ENCODE results near the gene PRKCH.
"Not testable (repeated sequence)": the region's sequence is repeated elsewhere in the genome, so short reads cannot be mapped to it uniquely, and the experiment has no call there.

Gene PRKCH

GRCh38 chr14:61463664-61464285 is 142.4 kb downstream of the PRKCH start:
- H3K4me3 Mint-ChIP-seq, result no peak overlapping the region
- peak overlapping the region in 1 of 2 donors; percentile 3 for H3K27ac Mint-ChIP-seq
- peaks cover 5 to 7% of the 10 kb centered on the region in 2 donors for H3K9me3 Mint-ChIP-seq
- ATAC-seq, result no peak
- H3K27me3 Mint-ChIP-seq, result no peaks in the 10 kb centered on the region
- DNase-seq, result no peak
- H3K4me1 Mint-ChIP-seq, result peaks cover 87% of the 10 kb centered on the region

GRCh38 chr14:61464539-61465320 is 143.4 kb downstream of the PRKCH start:
- peaks cover 89% of the 10 kb centered on the region for H3K4me1 Mint-ChIP-seq
- ATAC-seq, H3K27me3 Mint-ChIP-seq, DNase-seq, H3K4me3 Mint-ChIP-seq, H3K9me3 Mint-ChIP-seq: not testable (repeated sequence)
- H3K27ac Mint-ChIP-seq, result peak overlapping the region in 1 of 2 donors; percentile 9

DNA sequence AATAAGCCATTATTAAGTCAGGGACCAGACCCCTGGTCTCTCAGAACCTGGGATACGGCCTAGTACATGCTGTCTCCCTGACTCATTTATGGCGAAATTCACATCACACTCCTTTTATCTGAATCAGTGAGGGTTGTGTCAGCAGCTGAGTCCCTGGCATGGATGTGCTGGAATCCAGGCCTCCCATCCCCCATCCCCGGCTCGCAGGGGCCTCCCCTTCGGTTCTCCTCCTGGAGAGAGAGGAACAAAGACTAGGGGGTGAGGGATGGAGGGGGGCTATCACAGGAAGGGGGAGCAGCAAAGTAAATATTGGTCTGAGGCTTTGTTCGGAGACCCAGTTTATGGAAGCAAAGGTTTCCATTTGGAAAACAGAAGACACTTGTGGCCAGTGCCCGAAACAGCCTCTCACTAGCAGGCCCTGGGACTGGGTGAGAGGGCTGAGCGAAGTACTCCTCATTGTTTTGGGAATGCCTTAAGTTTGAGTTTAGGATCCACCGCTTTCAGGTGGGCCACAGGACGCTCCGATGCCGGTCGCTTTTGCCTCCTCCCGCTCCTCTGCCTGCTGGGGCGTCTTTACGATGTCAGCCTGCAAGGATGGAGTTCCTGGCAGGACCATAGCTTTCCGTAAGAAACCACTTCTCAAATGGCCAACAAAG is 145.0 kb downstream of the PRKCH start:
- Mint-ChIP-seq H3K27ac (peak overlapping the region in 1 of 2 donors; percentile 64), H3K9me3 (no peaks in the 10 kb centered on the region), H3K27me3 (no peaks in the 10 kb centered on the region), H3K4me1 (peaks cover 90% of the 10 kb centered on the region), H3K4me3 (no peak overlapping the region)
- DNase-seq (no peak), ATAC-seq (no peak)

DNA sequence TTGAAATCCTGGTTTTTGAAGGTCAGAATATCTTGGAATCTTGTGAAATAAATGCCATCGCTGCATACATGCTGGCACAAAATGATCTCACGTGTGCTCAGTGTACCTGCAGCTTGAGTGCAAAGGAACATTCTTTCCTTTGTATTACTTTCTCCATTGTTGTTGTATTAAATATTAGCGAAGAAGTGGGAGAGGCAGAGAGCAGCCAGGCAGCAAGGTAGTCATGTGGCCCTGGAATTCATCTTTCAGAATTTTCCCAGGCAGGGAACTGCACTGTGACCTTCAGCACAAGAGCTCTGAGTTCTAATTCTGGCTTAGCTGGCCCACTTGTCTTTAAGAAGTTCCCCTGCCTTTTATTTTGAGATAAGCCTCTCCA is 145.5 kb downstream of the PRKCH start:
- H3K27ac Mint-ChIP-seq, result peak overlapping the region in 1 of 2 donors; percentile 68
- peaks cover 90% of the 10 kb centered on the region for H3K4me1 Mint-ChIP-seq
- H3K9me3 Mint-ChIP-seq, result no peaks in the 10 kb centered on the region
- no peak overlapping the region for H3K4me3 Mint-ChIP-seq
- H3K27me3 Mint-ChIP-seq, result no peaks in the 10 kb centered on the region
- ATAC-seq (no peak), DNase-seq (no peak)

- Mint-ChIP-seq H3K4me3 (no peak overlapping the region), H3K9me3 (no peaks in the 10 kb centered on the region), H3K27me3 (no peaks in the 10 kb centered on the region), H3K27ac (peak overlapping the region; percentile 63 to 68), H3K4me1 (peaks cover 90% of the 10 kb centered on the region)
- ATAC-seq (no peak), DNase-seq (no peak)
Measured at GRCh38 chr14:61467296-61467695, 145.9 kb downstream of the PRKCH start.

GRCh38 chr14:61468063-61468825 is 146.9 kb downstream of the PRKCH start:
- peaks cover 91% of the 10 kb centered on the region for H3K4me1 Mint-ChIP-seq
- no peak for DNase-seq
- ATAC-seq, result no peak
- H3K9me3 Mint-ChIP-seq, result no peaks in the 10 kb centered on the region
- H3K27me3 Mint-ChIP-seq, result no peaks in the 10 kb centered on the region
- no peak overlapping the region for H3K4me3 Mint-ChIP-seq
- peak overlapping the region in 1 of 2 donors; percentile 80 for H3K27ac Mint-ChIP-seq

- Mint-ChIP-seq H3K27me3 (no peaks in the 10 kb centered on the region), H3K27ac (peak overlapping the region; percentile 29 to 52), H3K4me3 (peak overlapping the region in 1 of 2 donors; percentile 47), H3K9me3 (no peaks in the 10 kb centered on the region), H3K4me1 (peaks cover 95% of the 10 kb centered on the region)
- ATAC-seq (no peak), DNase-seq (no peak)
Measured at GRCh38 chr14:61469781-61470180, 148.4 kb downstream of the PRKCH start.

DNA sequence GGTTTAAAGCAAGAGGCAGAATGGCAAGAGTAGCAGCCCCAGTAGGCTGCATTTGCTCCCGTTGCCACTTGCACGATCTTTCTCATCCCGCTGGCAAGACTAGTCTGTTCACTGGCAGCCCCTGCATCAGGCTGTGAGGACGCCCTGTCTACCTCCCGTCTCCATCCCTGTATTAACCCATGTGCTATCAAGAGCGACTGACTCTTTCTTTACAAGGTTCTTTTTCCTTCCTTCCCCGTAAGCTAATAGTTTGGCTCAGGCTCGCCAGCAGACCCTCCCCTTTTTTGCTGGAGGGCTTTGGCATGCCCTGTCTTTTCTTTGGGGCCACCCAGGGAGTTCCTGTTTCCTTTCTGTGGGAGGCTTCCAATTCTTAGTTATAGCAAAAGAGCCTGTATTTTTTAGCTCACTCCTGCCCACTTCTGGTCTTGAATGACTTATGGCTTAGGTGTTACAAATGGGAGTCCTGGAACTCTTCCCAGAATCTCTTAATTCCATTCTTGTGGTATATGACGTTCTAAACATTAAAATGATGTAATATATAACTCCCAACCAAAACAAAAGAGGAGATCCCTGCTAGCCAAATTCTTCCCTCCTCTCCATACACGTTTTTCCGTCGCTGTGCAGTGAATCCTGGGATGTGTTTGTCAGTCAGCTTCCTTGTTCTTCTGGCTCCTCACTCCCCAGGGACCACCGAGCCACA is 149.0 kb downstream of the PRKCH start:
- H3K27me3 Mint-ChIP-seq, result no peaks in the 10 kb centered on the region
- H3K27ac Mint-ChIP-seq, result peak overlapping the region; percentile 92 to 95
- no peaks in the 10 kb centered on the region for H3K9me3 Mint-ChIP-seq
- no peak for DNase-seq
- ATAC-seq, result no peak
- H3K4me1 Mint-ChIP-seq, result peaks cover 95% of the 10 kb centered on the region
- peak overlapping the region; percentile 66 to 88 for H3K4me3 Mint-ChIP-seq

- Mint-ChIP-seq H3K4me1 (peaks cover 94% of the 10 kb centered on the region), H3K27me3 (no peaks in the 10 kb centered on the region), H3K4me3 (peak overlapping the region; percentile 66 to 88), H3K9me3 (no peaks in the 10 kb centered on the region), H3K27ac (peak overlapping the region; percentile 92 to 95)
- ATAC-seq (no peak), DNase-seq (no peak)
Measured at GRCh38 chr14:61470961-61471293, 149.5 kb downstream of the PRKCH start.

- Mint-ChIP-seq H3K9me3 (no peaks in the 10 kb centered on the region), H3K4me1 (peaks cover 96% of the 10 kb centered on the region), H3K27me3 (no peaks in the 10 kb centered on the region), H3K27ac (peak overlapping the region; percentile 92 to 95), H3K4me3 (peak overlapping the region; percentile 86 to 88)
- DNase-seq (no peak), ATAC-seq (no peak)
Measured at GRCh38 chr14:61471297-61472005, 150.1 kb downstream of the PRKCH start.

DNA sequence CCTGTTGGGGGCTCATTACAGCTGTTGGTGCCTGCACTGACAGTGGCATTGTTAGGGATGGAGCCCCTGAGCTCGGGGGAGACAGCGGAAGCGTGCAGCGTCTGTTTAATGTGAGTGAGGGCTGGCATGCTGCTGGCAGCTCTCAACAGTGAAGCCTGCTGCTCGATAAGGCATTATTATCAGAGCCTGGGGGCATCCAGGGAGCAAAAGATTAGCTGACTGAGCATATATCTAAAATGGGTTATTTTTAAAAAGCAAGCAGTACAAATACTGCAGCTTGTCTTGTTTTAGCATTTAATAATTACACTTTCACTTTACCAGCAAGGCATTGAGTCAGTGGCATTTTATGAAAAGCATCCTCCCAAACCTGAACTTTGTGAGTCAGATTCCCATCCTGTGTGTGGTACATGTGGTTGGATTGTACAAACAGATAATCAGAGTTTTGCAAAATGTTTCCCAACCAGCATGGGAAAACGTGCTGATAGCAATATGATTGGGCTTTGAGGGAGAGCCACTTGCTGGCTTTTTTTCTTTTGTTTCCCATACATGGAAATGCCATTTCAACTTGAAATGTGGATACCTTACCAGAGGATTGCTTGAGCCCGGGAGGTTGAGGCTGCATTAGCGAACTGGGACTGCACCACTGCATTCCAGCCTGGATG is 150.8 kb downstream of the PRKCH start:
- H3K4me3 Mint-ChIP-seq, result peak overlapping the region; percentile 86 to 88
- DNase-seq (peak in 1 of 2 donors; percentile 47), ATAC-seq (peak; percentile 25)
- no peaks in the 10 kb centered on the region for H3K9me3 Mint-ChIP-seq
- peak overlapping the region; percentile 92 to 95 for H3K27ac Mint-ChIP-seq
- peaks cover 96% of the 10 kb centered on the region for H3K4me1 Mint-ChIP-seq
- H3K27me3 Mint-ChIP-seq, result no peaks in the 10 kb centered on the region

- Mint-ChIP-seq H3K4me1 (peaks cover 94% of the 10 kb centered on the region), H3K27me3 (no peaks in the 10 kb centered on the region)
- peak; percentile 66 for ATAC-seq
Measured at GRCh38 chr14:61472801-61473376, 151.5 kb downstream of the PRKCH start.

GRCh38 chr14:61474015-61474414 is 152.6 kb downstream of the PRKCH start:
- Mint-ChIP-seq H3K4me1 (peaks cover 96% of the 10 kb centered on the region), H3K27me3 (no peaks in the 10 kb centered on the region), H3K4me3 (peak overlapping the region; percentile 10 to 24), H3K9me3 (no peaks in the 10 kb centered on the region), H3K27ac (peak overlapping the region; percentile 2 to 74)
- no peak for DNase-seq
- no peak for ATAC-seq

More at GRCh38 chr14:61472801-61473376, 151.5 kb downstream of the PRKCH start:
- Mint-ChIP-seq H3K4me3 (peak overlapping the region; percentile 86 to 88), H3K9me3 (no peaks in the 10 kb centered on the region), H3K27ac (peak overlapping the region; percentile 76 to 95)
- DNase-seq, result peak; percentile 62 to 82

DNA sequence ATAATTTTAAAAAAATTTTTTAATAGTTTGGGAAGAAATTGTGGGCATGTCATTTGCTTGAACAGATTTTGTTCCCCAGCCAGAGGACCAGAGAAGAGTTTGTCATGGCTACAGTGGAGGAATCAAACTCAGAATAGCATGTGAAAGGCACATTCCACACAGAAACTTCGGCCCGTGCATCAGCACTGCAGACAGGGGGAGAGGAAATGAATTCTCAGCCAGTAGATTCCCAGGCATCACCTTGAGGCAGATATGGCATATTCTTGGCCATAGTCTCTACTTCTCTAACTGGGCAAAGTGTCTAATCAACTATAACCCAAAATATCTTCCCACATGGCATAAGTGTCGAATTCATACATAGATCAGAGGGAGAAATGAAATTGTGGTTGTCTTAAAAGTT is 153.3 kb downstream of the PRKCH start:
- Mint-ChIP-seq H3K27ac (peak overlapping the region in 1 of 2 donors; percentile 94), H3K4me3 (peak overlapping the region in 1 of 2 donors; percentile 70), H3K4me1 (peaks cover 96% of the 10 kb centered on the region), H3K9me3 (no peaks in the 10 kb centered on the region), H3K27me3 (no peaks in the 10 kb centered on the region)
- ATAC-seq, result no peak
- DNase-seq, result no peak
